Measurements from ENCODE around the gene RAB40C.

The RAB40C gene

GRCh38 chr16:589658-590187 is at the start of gene RAB40C:
RAB40C (plus strand) TSS chr16:590066; CDS start chr16:590292, 226 bp downstream.
- DNase-seq (ENCODE audit: low spot score), result peak; percentile 98

DNA sequence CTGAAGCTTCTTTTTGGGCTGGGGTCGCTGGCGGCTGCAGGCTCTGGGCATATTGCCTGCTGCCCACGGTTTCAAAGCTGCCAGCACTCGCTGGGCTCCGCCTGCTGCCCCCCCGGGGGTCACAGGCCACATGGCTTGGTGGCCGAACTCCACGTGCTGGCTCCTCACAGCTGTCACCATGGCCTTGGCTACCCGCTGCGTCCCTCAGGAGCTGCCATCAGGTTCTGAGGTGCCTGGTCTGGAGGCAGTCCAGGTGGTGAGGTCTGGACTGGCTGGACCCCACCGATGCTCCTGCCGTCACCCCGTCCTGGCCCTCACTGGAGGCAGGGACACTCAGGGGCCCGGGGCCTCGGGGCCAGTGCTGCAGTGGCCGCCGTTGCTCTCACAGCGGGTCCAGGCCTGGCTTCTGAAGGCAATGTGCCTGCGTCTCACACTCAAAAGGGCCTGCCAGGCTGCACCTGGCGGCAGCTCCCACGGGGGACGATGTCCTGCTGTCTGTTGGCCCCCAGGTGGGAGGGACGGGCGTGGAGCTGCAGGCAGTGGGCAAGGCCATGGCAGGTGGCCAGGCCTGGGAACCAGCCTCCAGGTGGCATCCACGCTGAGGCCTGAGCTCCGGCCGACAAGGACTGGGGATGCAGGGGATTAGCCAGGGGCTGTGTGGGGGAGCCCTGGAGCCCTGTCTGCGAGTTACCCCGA is 49.1 kb upstream of the RAB40C start:
- no peak for DNase-seq (ENCODE audit: low spot score)

- DNase-seq (ENCODE audit: low spot score), result no peak
Measured at GRCh38 chr16:543301-544164, 46.3 kb upstream of the RAB40C start.

- no peak for DNase-seq (ENCODE audit: low spot score)
Measured at GRCh38 chr16:544517-544916, 45.3 kb upstream of the RAB40C start.

GRCh38 chr16:546909-547770 is 42.7 kb upstream of the RAB40C start:
- DNase-seq (ENCODE audit: low spot score), result peak; percentile 75

DNA sequence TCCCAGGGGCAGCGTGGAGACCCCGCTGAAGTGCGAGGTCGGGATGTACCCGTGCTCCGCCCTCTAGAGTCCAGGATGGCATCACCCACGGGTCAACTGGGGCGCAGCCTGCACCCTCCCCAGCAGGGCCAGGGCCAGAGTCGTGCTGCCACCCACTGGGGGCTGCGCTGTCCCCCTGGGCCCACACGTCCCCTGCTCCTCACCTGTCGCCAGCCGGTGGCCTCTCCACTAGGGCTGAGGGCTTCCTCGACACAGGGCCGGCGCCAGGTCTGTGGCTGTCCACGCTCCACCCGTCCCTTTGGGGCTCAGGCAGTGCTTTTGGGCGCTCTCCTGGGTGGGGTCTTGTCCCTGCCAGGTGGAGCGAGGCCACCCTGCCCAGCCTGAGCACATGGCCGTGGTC is 41.3 kb upstream of the RAB40C start:
- DNase-seq (ENCODE audit: low spot score), result no peak

DNA sequence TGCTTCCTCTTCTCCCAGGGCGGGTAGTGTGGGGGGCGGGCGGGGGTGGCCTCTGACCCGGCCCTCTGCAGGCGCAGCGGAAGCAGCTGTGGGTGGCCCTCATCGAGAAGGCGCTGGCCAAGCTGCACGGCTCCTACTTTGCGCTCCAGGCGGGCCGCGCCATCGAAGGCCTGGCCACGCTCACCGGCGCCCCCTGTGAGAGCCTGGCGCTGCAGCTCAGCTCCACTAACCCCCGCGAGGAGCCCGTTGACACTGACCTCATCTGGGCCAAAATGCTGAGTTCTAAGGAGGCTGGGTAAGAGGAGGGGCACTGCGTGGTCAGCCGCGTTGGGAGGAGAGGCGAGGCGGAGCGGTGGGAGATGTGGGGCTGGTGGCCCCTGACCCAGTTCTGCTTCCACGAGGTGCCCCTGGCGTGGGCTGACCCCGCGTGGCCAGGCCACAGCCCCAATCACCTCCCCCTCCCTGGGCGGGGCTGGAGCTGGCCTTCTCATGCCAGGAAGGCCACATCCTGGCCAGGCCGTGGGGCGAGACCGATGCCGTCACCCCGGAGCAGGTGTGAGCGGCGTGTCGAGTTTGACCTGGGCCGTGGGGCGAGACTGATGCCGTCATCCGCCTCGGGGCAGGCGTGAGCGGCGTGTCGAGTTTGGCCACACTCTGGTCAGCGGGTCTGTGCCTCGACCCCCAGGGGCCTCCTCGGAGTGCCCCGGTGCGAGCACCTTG is 40.2 kb upstream of the RAB40C start:
- DNase-seq (ENCODE audit: low spot score), result no peak

DNA sequence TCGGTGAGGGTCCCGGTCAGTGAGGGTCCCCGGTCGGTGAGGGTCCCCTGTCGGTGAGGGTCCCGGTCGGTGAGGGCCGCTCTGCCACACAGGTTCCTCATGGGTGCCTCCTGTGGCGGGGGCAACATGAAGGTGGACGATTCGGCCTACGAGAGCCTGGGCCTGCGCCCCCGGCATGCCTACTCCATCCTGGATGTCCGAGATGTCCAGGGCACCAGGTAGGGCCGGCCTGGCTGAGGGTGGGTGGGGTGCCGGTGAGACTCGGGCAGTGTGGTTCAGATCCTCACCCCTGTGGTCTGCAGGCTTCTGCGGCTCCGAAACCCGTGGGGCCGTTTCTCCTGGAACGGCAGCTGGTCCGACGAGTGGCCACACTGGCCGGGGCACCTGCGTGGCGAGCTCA is 38.7 kb upstream of the RAB40C start:
- DNase-seq (ENCODE audit: low spot score), result no peak

GRCh38 chr16:552171-552570 is 37.7 kb upstream of the RAB40C start:
- DNase-seq (ENCODE audit: low spot score), result no peak

- DNase-seq (ENCODE audit: low spot score), result no peak
Measured at GRCh38 chr16:553601-554296, 36.1 kb upstream of the RAB40C start.

DNA sequence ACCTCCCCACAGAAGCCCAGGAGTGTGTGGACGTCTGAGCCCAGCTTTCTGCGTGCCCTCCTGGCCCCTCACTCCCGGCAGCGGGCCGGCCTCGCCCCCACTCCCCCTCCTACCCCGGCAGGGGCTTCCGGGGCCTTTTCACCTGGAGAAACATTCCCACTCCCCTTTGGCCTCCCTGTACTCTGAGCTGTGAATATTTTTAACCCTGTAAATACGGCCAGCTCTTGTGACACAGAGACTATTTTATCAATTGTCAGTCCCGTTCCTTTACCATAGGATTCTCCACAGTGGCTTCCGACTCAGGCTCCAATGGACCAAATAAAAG is 35.6 kb upstream of the RAB40C start:
- no peak for DNase-seq (ENCODE audit: low spot score)

DNA sequence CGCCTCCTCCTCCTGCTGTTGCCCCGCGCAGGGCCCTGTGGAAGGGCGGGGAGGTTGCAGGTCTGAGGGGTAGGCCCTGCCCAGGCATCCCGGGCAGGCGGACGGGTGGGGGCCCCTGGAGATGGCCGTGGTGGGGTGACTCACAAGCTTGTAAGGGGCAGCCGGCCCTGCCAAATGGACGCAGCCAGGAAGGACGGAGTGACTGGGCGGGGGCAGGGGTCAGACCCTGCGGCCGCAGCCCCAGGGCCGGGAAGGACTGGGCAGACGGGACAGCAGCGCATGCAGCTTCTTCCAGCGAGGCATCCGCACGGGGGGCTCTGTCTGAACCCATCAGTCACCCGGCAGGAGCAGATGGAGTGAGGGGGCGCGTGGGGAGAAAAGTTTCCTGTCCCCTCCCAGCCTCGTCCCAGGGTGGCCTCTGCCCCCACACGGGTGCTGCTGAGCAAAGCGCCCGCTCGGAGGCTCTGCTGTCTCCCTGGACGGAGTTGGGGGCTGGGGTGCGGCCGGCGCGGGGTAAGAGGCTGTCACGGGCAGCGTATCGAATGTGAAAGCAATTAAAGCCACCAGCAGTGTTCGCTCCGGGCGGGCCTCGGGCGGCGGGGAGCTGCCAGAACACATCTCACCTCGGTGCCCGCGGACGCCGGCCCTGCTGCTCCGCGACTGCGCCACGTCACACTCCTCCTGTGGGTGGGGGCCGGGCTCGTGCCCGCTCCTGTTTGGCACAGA is 35.1 kb upstream of the RAB40C start:
- no peak for DNase-seq (ENCODE audit: low spot score)

DNA sequence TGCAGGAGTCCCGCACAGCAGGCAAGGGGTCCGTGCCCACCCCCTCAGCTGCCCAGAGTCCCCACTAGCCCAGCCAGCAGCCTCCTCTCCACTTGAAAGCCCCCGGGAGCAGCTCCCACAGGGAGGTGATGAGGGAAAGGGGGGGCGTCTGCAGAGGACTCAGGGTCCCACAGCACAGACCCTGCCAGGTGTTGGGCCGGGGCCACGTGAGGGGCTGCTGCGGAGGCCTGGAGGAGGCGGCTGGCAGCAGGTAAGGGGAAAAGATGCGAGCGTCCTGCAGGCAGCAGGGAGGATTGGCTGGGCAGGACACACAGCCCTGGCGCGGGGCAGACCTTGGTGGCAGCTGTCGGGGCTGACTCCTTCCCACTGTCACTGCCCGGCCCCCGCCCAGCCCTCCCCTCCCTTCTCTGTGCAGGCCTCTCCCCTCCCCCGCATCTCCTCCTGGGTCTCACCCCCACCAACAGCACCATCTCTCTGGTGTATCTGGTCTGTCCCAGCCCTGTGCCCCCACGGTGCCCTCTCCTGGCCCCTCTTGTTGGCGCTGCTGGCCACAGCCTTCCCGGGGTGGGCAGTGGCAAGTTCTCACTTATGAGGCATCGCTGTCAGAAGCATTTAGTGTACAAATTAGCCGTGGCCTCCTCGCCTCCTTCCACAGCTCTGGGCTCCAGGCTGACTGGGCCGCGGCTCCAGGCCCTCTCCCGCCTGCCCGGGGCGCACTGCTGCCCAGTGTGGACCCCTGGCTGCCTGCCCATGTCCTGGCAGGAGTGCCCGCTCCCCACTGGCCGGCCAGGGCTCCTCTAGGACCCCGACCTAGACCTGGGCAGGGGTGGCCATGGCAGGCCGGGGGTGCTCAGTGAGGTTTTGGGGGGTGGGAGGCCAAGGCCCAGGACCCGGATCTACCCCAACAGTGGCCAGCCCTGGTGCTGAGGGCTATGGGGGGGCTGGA is 34.1 kb upstream of the RAB40C start:
- DNase-seq (ENCODE audit: low spot score), result no peak

GRCh38 chr16:556474-557173 is 33.2 kb upstream of the RAB40C start:
- no peak for DNase-seq (ENCODE audit: low spot score)

DNA sequence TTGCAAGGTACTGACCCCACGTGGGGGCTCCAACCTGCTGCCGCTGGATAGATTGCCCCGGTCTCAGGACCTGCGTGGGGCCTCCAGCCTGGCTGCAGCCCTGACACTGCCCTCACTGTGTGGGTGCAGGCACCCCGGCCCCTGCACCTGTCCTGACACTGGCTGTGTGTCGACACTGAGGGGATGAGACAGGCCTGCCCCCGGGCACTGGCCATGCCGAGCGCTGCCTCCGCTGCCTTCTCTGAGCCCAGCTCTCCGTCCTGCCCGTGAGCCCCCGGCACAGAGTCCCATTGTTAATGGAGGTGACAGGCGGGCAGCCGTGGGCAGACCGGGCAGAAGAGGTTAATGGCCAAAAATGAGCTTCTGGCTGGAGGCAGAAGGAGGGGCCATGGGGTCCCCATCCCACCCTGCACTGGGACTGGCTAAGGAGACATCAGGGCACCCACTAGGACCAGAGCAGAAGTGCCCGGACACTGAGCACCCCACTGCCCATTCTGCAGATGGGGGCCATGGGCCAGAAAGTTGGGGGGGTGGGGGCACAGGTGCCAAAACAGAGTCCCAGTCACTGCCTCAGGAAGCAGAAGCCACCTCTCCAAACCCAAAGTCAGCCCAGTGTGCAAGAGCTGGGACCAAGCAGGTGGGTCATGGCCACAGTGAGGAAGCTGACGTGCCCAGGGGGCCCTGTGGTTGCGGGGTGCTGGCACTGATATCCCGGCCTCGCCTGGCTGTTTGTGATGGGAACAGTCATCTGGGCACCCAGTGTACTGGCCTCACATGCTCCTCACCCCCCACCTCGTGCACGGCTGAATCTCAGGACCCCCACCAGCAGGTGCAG is 32.2 kb upstream of the RAB40C start:
- no peak for DNase-seq (ENCODE audit: low spot score)

DNA sequence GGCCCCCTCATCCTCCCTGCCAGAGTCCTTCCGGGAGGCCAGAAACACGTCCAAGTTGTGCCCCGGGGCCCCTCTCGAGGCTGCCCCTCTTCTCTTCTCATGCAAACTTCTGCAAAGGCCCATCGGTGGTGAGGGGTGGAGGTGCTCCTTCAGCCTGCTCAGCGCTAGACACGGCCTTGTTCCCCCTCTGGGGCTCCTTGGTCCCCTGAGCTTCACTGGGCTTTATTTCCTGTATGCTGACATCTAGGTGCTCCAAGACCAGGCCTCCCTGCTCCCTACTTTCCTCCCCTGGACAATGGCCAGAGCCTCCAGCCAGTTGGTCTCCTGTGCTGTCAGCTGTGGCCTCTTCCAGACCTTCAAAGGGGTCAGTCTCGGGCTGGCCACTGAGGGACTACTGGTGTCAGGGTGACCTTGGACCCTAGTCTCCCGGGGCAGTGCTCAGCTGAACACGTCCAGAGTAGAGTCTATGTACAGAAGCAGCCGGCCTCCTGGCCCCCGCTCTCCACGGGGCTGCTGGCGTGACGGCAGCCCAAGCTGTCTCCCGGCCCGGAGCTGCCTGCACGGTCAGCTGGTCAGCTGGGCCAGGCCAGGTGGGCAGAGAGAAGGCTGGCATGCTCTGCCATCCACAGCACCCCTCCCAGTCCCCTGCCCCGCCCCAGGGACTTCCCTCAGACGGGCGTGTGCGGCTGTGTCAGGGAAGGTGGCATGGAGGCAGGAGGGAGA is 31.4 kb upstream of the RAB40C start:
- DNase-seq (ENCODE audit: low spot score), result no peak

GRCh38 chr16:559021-559380 is 30.9 kb upstream of the RAB40C start:
- no peak for DNase-seq (ENCODE audit: low spot score)
